ENCODE results near the gene DIS3L2. TPM values are rescaled to one million over a fixed set of nuclear protein-coding genes. Genes with fewer than 3 reads are reported as not detected.

The DIS3L2 gene
- total and polyA plus RNA-seq, 8 donors, result 13.0 to 24.0 (median 16.8) TPM

- H3K27ac ChIP-seq, result no peak overlapping the region
- no peaks in the 10 kb centered on the region for H3K36me3 ChIP-seq
- ATAC-seq (no peak), FAIRE-seq (no peak), DNase-seq (no peak)
- TF ChIP-seq, protein P1, sequence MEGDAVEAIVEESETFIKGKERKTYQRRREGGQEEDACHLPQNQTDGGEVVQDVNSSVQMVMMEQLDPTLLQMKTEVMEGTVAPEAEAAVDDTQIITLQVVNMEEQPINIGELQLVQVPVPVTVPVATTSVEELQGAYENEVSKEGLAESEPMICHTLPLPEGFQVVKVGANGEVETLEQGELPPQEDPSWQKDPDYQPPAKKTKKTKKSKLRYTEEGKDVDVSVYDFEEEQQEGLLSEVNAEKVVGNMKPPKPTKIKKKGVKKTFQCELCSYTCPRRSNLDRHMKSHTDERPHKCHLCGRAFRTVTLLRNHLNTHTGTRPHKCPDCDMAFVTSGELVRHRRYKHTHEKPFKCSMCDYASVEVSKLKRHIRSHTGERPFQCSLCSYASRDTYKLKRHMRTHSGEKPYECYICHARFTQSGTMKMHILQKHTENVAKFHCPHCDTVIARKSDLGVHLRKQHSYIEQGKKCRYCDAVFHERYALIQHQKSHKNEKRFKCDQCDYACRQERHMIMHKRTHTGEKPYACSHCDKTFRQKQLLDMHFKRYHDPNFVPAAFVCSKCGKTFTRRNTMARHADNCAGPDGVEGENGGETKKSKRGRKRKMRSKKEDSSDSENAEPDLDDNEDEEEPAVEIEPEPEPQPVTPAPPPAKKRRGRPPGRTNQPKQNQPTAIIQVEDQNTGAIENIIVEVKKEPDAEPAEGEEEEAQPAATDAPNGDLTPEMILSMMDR (IDR thresholded peaks at IDR 0.05), result no peak
- H3K27me3 ChIP-seq, result no peaks in the 10 kb centered on the region
- no peaks in the 10 kb centered on the region for H3K4me1 ChIP-seq
- H3K9me3 ChIP-seq, result no peaks in the 10 kb centered on the region
- WGBS, 2 donors, result 86 to 87% methylated on average over 5 of the region's 5 CpGs
- H3K4me3 ChIP-seq, result no peak overlapping the region
- intact Hi-C loops (cut with DNase I), result no loop called here
These were observed 127.3 kb downstream of the DIS3L2 start for GRCh38 chr2:232088771-232089170.

DNA sequence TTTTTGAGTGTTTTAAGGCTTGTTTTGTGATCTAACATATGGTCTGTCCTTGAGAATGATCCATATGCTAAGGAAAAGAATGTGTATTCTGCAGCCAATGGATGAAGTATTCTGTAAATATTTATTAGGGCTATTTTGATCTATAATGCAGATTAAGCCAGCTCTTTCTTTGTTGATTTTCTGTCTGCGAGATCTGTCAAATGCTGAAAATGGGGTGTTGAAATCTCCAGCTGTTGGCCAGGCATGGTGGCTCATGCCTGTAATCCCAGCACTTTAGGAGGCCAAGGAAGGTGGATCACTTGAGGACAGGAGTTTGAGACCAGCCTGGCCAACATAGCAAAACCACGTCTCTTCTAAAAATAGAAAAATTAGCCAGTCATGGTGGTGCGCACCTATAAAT, 132.7 kb downstream of the DIS3L2 start:
- H3K27ac ChIP-seq, result no peak overlapping the region
- no peaks in the 10 kb centered on the region for H3K36me3 ChIP-seq
- 98% methylated on average over 3 of the region's 3 CpGs for WGBS, 2 donors
- TF ChIP-seq, protein P1 (IDR thresholded peaks at IDR 0.05), result no peak
- no peak for FAIRE-seq
- intact Hi-C loops (cut with DNase I), result no loop called here
- no peaks in the 10 kb centered on the region for H3K4me1 ChIP-seq
- DNase-seq, result no peak
- ATAC-seq, result no peak
- H3K27me3 ChIP-seq, result no peaks in the 10 kb centered on the region
- no peaks in the 10 kb centered on the region for H3K9me3 ChIP-seq
- H3K4me3 ChIP-seq, result no peak overlapping the region

GRCh38 chr2:232094883-232095282, 133.4 kb downstream of the DIS3L2 start:
- no peak for DNase-seq
- no peak for ATAC-seq
- Histone ChIP-seq H3K4me3 (no peak overlapping the region), H3K27ac (no peak overlapping the region), H3K9me3 (no peaks in the 10 kb centered on the region), H3K36me3 (no peaks in the 10 kb centered on the region), H3K4me1 (no peaks in the 10 kb centered on the region), H3K27me3 (no peaks in the 10 kb centered on the region)
- TF ChIP-seq, protein P1 (IDR thresholded peaks at IDR 0.05), result no peak
- no peak for FAIRE-seq
- intact Hi-C loops (cut with DNase I), result no loop called here

- Histone ChIP-seq H3K36me3 (no peaks in the 10 kb centered on the region), H3K9me3 (no peaks in the 10 kb centered on the region), H3K4me1 (no peaks in the 10 kb centered on the region), H3K27ac (no peak overlapping the region), H3K4me3 (no peak overlapping the region), H3K27me3 (no peaks in the 10 kb centered on the region)
- 98 to 100% methylated on average over 1 of the region's 1 CpG for WGBS, 2 donors
- DNase-seq (no peak), ATAC-seq (no peak), FAIRE-seq (no peak)
- intact Hi-C loops (cut with DNase I), result no loop called here
- TF ChIP-seq, protein P1 (IDR thresholded peaks at IDR 0.05), result no peak
These were observed 135.7 kb downstream of the DIS3L2 start for GRCh38 chr2:232097260-232097659.

DNA sequence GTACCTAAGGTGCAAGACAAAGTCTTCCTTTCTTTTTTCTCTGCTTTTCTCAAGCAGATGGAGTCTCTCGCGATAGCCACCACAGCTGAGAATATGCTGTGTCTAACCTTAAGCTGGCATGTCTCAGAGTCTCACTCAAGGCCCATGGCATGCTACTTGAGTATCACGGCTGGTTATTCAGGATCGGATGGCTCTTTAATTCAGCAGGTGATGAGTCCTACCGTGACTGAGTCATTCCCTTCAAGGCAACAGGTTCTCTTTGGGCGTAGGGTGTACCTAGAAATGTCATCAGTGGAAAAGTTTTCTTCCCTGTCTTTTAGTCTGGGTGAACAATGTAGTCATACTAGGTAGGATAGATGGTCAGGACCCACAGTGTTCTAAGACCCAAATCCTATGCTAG, 136.2 kb downstream of the DIS3L2 start:
- H3K27me3 ChIP-seq, result no peaks in the 10 kb centered on the region
- TF ChIP-seq, protein P1 (IDR thresholded peaks at IDR 0.05), result no peak
- H3K27ac ChIP-seq, result no peak overlapping the region
- no peaks in the 10 kb centered on the region for H3K36me3 ChIP-seq
- no peak overlapping the region for H3K4me3 ChIP-seq
- H3K9me3 ChIP-seq, result no peaks in the 10 kb centered on the region
- no peak for DNase-seq
- 96% methylated on average over 6 of the region's 6 CpGs for WGBS, 2 donors
- no peak for ATAC-seq
- intact Hi-C loops (cut with DNase I), result no loop called here
- no peak for FAIRE-seq
- no peaks in the 10 kb centered on the region for H3K4me1 ChIP-seq

Measured in pancreas (tissue), 10 donors.